Lung (tissue), 12 donors: ENCODE results near the gene ING3. TPM values are rescaled to one million over a fixed set of nuclear protein-coding genes. Genes with fewer than 3 reads are reported as not detected.

Experiments used
- ATAC-seq: fragments of 200-7000 bp; cut with Tn5 transposase; one replicate; pipeline ENCODE4 v1.9.1; 2020; ENCODE audit warnings: moderate number of reproducible peaks; ENCODE audit not compliant: insufficient read depth, low FRiP score
- DNase-seq, 3 donors: peaks; one replicate each; pipeline ENCODE4 v3.0.0-alpha.2; 2013 to 2017
- H3K27ac ChIP-seq, 2 donors: one replicate each; pipeline ENCODE4 v1.5.1; 2013; ENCODE audit warnings: mild to moderate bottlenecking in 2 of 2, moderate library complexity in 2 of 2, control low read depth in 1 of 2, inconsistent platforms in 1 of 2, low read depth in 1 of 2, low read length in 1 of 2
- H3K27me3 ChIP-seq, 3 donors: one replicate each; pipeline ENCODE4 v1.5.1; 2013; ENCODE audit warnings: low read length in 2 of 3; ENCODE audit not compliant: control insufficient read depth in 3 of 3, insufficient read depth in 3 of 3
- H3K36me3 ChIP-seq, 4 donors: one replicate each; pipeline ENCODE4 v1.5.1; 2013; ENCODE audit warnings: low read length in 4 of 4, mild to moderate bottlenecking in 1 of 4, moderate library complexity in 1 of 4; ENCODE audit not compliant: control insufficient read depth in 4 of 4, insufficient read depth in 4 of 4
- H3K4me1 ChIP-seq, 5 donors: one replicate each; pipeline ENCODE4 v1.5.1; 2013; ENCODE audit warnings: low read length in 5 of 5, mild to moderate bottlenecking in 2 of 5, moderate library complexity in 1 of 5; ENCODE audit not compliant: control insufficient read depth in 5 of 5, insufficient read depth in 5 of 5
- H3K4me3 ChIP-seq: one replicate; pipeline ENCODE4 v1.5.1; 2013; ENCODE audit warnings: mild to moderate bottlenecking, control low read depth, moderate library complexity
- H3K9ac ChIP-seq, 2 donors: one replicate each; pipeline ENCODE4 v1.5.1; 2013; ENCODE audit warnings: low read length in 2 of 2, control low read depth in 1 of 2; ENCODE audit not compliant: insufficient read depth in 1 of 2
- H3K9me3 ChIP-seq, 4 donors: one replicate each; pipeline ENCODE4 v1.5.1; 2013; ENCODE audit warnings: low read length in 3 of 4, mild to moderate bottlenecking in 1 of 4, moderate library complexity in 1 of 4; ENCODE audit not compliant: control insufficient read depth in 4 of 4, insufficient read depth in 3 of 4
- CTCF ChIP-seq: IDR thresholded peaks from 2 replicates; pipeline ENCODE4 v1.5.1; 2012; ENCODE audit warnings: mild to moderate bottlenecking; ENCODE audit errors: control extremely low read depth, extremely low read depth
- WGBS, 2 donors: extraction: QIAGEN DNeasy Blood & Tissue Kit; methylation state at CpG; one replicate each; pipeline ENCODE4 v1.1.7; 2013; 5-methylcytosine and 5-hydroxymethylcytosine counted together
- polyA plus RNA-seq, 2 donors: library from polyadenylated mRNA; stranded (reverse); fragments of 200-250 nt; gene quantifications; one replicate each; pipeline ENCODE4 v1.2.1, GENCODE V29; 2013
- total RNA-seq, 2 donors: library from RNA; depleted of rRNA in 1 of 2; stranded (reverse); fragments of >200 nt in 1 of 2; gene quantifications; one replicate each; pipeline ENCODE4 v1.2.1, GENCODE V29; 2014 to 2021
- donor health status: control.
- donor health status: control.
- donor health status: Bipolar disorder and iron deficiency.
- donor health status: healthy.
- donor health status: DM: yes; HTN: yes; CAD: no.

Gene ING3
- total and polyA plus RNA-seq, 4 donors, result 8.6 to 24.9 (median 14.2) TPM

DNA sequence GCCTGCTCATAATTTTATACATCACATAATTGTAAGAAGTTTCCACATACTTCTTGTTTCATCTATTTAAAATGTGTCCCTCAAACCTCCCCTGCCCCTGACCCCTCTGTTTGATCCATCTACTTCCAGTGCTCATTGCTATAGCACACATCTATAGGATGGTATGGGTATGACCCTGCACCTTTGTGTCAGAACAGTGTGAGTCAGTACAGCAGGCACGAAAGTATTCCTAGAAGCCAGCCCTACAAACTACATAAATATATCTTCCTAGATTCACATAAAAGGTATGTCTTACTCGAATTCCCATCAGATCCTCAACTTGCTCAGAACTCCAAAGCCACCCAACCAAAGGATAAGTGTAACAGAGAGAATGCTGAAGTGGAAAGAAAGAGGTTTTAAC, 25.7 kb upstream of the ING3 start:
- Histone ChIP-seq H3K27ac (no peak overlapping the region), H3K9me3 (no peaks in the 10 kb centered on the region), H3K4me1 (no peaks in the 10 kb centered on the region), H3K9ac (no peak overlapping the region), H3K27me3 (no peaks in the 10 kb centered on the region), H3K36me3 (no peaks in the 10 kb centered on the region), H3K4me3 (no peak overlapping the region)
- WGBS, 2 donors, result 84% methylated on average over 2 of the region's 2 CpGs
- ATAC-seq, result no peak
- TF ChIP-seq CTCF, result no peak
- DNase-seq, result no peak

DNA sequence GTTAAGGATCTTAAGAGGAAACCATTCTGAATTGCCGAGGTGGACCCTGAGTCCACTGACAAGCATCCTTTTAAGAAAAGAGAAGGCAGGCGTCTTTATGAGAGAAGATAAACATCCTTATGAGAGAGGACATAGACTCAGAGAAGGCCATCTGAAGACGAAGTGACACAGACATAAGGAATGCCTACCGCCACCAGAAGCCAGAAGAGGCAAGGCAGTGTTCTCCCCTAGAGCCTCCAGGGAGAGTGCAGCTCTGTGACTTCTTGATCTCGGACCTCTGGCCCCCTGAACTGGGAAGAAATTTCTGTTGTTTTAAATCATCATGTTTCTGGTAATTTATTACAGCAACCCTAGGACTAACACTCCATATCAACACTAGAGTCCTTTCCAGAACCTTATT, 25.2 kb upstream of the ING3 start:
- no peak overlapping the region for H3K9ac ChIP-seq
- H3K9me3 ChIP-seq, result no peaks in the 10 kb centered on the region
- ATAC-seq (no peak), DNase-seq (no peak)
- no peaks in the 10 kb centered on the region for H3K36me3 ChIP-seq
- no peaks in the 10 kb centered on the region for H3K27me3 ChIP-seq
- WGBS, 2 donors, result 77 to 86% methylated on average over 5 of the region's 5 CpGs
- no peak for TF ChIP-seq CTCF
- no peak overlapping the region for H3K27ac ChIP-seq
- no peak overlapping the region for H3K4me3 ChIP-seq
- H3K4me1 ChIP-seq, result no peaks in the 10 kb centered on the region

DNA sequence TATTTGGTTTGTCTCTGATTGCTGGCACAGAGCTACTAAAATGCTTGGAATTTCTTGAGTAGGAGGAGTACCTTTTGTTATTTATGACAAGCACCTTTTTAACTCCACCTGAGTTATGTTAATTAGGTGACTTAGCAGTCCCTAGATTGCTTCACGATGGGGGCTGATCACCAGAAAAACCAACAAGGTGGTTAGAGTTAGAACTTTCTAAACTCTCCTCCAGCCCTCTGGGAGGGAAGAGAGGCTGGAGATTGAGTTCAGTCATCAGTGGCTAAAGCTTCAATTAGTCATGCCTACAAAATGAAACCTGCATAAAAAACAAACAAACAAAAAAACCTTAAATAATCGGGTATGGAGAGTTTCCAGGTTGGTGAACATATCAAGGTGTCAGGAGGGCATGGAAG, 23.6 kb upstream of the ING3 start:
- H3K4me3 ChIP-seq, result no peak overlapping the region
- DNase-seq, result no peak
- H3K4me1 ChIP-seq, result no peaks in the 10 kb centered on the region
- 43 to 55% methylated on average over 2 of the region's 2 CpGs for WGBS, 2 donors
- H3K27ac ChIP-seq, result no peak overlapping the region
- H3K27me3 ChIP-seq, result no peaks in the 10 kb centered on the region
- no peaks in the 10 kb centered on the region for H3K36me3 ChIP-seq
- H3K9ac ChIP-seq, result no peak overlapping the region
- TF ChIP-seq CTCF, result no peak
- ATAC-seq, result no peak
- no peaks in the 10 kb centered on the region for H3K9me3 ChIP-seq

GRCh38 chr7:120927454-120928103, 23.0 kb upstream of the ING3 start:
- Histone ChIP-seq H3K9ac (no peak overlapping the region), H3K27me3 (no peaks in the 10 kb centered on the region), H3K27ac (no peak overlapping the region), H3K4me3 (no peak overlapping the region), H3K4me1 (no peaks in the 10 kb centered on the region), H3K9me3 (no peaks in the 10 kb centered on the region), H3K36me3 (no peaks in the 10 kb centered on the region)
- 84 to 89% methylated on average over 2 of the region's 2 CpGs for WGBS, 2 donors
- ATAC-seq (no peak), DNase-seq (no peak)
- TF ChIP-seq CTCF, result no peak
